NCI-H1092 (cell line): ENCODE data around the gene EXOC3L1.

Source experiments
- DNase-seq: peaks from one replicate; lab custom pipeline; 2025; lab: John Stamatoyannopoulos, UW

The EXOC3L1 gene, protein sequence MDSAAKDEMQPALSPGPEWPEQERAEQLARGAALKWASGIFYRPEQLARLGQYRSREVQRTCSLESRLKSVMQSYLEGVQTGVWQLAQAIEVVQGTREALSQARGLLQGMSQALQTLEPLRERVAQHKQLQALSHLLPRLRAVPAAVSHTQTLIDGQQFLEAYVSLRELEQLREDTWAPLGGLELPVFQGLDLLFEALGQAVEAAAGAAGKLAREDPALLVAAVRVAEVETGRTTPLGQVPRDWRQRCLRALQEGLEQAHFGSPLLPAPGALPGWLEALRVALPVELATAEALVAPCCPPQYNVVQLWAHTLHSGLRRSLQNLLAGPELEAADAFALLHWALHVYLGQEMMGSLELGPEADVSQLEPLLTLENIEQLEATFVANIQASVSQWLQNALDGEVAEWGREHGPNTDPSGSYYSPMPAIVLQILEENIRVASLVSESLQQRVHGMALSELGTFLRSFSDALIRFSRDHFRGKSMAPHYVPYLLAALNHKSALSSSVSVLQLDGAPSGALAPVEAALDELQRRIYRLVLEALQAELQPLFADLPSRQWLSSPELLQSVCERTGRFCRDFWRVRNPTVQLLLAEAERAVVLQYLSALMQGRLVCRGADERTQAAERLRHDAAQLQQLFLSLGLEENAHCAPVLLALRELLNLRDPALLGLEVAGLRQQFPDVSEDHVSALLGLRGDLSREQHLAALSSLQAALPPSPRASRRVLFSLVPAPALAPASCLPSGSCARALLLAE

DNA sequence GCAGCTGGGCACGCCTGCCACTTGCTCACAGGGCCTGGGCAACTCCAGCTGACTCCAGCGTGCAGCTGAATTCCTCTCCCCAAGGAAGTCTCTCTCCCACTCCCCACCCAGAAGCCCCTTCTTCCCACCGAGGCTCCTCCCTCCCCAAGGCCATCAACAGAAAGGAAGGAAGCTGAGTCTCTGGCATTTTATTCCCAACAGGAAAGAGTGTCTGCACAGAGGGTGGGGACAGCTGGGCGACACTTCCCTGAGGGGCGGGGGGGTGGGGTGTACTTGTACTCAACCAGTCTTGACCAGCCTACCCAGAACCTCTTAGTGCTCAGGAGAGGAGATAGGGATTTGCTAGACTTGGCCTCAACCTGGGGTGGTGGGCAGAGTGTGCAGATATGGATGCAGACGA, at the start of gene EXOC3L1:
Gene EXOC3L1, minus strand, starts transcription at position 96 of the 400 bp plus-strand sequence. CDS start 460 bp downstream, outside the sequence.
- no peak for DNase-seq

DNA sequence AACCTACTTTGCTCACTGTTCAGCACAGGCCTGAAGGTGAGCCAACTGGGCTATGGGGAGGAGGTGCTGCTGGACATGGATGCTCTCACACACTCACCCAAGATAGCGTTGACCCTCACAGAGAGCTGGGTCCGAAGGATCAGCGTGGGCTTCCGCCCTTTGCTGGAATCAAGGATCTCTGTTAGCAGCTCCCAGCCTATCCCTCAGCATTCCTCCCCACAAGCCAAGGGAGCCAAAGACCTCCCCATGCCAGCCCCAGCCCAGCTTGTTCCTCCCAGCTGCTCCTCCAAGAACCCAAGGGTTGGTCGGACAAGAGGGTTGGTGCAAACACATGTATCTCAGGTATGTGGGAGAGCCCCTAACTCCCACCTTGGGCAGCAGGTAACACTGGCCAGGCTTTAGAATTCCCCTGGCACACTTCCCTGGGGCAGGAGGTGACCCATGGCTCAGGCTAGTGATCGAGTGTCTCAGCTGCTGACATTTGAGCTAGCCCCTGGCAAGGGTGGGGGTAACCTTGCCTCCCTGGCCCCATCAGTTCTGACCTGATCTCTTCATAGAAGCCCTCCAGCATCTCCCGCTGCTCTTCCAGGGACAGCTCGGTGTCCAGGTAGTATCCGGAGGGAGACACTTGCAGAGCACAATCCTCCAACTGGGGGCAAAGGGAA, 49.0 kb upstream of the EXOC3L1 start:
- DNase-seq: no peak

DNA sequence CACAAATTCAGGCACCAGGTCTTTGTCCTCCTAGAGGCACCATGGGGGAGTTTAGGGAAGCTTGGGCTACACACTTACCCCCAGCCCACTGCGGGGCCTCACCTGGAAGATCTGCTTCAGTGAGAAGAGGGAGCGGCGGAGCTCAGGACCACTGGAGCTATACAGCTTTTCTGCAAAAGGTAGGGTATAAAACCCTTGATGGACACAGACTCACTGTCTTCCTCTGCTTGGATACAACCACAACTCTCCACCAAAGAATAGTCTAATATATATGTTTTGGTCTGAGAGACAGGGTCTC, 48.3 kb upstream of the EXOC3L1 start:
- no peak for DNase-seq

DNA sequence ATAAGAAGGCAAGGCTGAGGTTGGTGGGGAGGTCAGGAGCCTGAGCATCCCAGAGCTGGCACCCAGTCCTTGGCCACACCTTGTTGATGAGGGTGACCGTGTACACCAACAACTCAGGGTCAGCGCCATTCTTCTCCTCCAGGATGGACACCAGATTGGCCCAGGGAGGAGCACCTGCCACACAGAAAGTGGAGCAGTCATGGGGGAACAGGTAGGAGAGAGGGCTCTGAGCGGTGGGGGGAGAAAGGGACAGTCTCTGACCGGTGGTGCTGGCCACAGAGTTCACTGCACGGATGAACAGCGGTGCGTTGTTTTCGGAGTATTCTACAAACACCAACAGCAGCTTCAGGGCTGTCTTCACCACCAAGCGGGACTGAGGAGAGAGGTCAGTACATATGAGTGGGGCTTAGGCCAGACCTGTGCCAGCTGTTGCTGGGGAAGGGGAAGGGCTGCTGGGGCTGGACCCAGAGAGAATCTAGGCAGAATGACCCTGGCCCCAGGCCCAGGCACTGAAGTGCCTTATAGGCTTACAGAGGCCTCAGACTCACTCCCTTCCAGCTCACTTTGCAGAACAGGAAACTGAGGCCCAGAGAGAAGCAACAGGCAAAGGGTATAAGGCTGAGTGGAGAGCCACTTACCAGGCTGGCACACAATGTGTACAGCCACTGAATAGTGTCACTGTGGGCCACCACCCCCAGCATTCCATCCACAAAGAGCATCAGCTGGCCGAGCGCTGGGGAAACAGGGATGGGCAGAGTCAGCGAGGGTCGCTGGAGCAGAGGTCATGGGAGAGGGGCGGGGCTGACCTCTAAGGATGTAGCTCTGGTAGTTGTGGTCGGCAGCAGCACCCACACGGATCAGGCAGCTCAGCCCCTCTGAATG, 47.7 kb upstream of the EXOC3L1 start:
- DNase-seq: no peak

DNA sequence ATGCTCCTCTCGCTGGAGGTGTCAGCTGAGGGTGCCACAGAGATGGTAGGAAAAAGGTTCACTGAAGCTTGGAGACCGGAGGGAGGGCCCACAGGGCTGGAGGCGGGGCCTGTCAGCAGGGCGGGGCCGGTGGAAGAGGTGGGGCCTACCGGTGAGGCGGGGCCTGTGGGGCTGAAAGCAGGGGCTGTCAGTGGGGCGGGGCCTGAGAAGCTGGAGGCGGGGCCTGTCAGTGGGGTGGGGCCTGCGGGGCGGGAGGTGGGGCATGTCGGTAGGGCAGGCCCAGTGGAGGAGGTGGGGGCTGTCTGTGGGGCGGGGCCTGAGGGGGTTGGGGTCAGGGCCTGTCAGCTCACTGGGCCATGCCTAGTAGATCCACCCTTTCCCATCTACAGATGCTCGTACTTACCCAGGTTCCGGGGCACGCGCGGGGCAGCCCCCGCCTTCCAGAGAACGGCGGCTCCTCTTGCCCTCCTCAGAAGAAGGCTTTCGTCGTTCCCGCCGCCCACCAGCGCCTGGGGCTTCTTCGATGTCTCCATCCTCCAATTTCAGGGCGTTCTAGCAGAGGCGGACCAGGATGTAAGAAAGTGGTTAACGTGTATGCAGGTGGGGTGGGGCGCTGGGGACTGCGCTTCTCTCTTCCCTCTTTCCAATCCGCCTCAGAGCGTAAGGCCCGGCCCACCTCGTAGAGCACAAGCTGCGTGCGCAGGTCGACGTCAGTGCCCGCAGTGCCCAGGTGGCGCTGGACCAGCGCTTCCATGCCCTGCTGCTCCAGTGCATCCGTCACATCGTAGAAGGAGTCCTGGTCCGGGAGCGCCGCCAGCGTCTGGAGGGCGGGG, 46.8 kb upstream of the EXOC3L1 start:
- DNase-seq: no peak

DNA sequence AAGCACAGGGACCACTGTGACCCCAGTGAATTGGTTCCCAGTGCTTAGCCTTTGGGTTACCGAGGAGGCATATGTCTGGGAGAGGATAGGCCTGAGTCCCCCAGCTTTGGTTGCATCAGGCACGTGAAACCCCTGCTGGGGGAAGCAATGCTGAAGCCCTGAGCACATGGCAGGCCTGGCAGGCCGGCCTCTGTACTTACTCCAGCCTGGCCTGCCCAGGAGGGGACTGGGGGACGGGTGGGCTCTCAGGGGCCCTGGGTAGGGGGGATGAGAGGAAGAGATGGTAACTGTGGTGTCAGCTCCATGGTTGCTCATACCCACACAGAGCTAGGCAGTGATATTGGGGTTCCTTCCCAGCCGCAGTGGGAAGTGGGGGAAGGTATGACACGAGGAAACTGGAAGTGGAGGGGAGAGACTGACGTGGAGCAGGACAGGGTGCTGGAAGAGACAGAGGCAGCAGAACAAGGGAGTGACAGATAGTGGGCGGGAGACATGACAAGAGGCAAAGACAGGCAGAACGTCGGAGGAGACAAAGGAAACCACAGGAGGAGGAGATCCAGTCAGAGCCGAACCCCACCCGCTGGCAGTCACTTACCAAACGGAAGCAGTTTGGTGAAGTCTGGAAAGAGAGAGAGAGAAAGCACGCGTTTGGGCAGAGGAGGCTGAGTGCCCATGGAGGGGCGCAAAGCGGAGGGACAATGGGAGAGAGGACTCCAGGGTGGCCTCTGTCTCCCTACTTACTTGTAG, 46.1 kb upstream of the EXOC3L1 start:
- no peak for DNase-seq

DNA sequence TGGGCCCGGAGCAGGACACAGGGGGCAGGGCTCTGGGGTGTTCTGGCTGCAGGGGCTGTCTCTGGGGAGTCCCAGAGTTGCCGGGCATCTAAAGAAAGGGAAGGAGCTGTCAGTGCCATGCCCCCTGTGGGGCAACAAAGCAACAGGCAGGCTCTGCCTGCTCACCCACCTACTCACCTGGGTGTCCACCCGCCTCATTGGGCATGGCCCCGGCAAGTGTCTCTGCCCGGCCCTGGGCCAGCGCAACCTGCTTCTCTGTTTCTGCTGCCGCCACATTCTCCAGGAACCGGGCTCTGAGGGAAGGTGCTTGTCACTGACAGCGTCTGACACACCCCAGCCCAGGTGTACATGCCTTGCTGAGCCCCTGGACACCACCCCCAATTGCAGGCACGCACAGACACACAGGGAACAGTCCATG, 44.3 kb upstream of the EXOC3L1 start:
- DNase-seq: no peak

DNA sequence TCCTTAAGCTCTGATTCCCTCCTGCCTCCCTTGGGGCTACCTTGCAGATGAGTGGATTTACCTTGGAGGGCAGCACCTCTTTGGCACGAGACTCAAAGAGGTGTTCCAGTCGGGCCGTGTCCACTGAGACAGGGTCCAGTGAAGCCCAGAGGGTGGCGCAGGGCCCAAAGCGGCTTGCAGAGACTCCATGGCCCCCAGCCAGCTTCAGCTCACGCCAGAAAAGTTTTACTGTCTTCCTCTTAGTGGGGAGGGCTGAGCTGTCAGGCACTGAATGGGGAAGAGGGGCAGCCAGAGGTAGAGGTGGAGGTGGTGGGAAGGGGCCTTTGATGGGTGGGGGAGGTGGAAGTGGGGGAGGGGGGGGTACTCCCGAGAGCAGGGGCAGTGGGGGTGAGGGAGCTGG, 43.7 kb upstream of the EXOC3L1 start:
- DNase-seq: no peak

DNA sequence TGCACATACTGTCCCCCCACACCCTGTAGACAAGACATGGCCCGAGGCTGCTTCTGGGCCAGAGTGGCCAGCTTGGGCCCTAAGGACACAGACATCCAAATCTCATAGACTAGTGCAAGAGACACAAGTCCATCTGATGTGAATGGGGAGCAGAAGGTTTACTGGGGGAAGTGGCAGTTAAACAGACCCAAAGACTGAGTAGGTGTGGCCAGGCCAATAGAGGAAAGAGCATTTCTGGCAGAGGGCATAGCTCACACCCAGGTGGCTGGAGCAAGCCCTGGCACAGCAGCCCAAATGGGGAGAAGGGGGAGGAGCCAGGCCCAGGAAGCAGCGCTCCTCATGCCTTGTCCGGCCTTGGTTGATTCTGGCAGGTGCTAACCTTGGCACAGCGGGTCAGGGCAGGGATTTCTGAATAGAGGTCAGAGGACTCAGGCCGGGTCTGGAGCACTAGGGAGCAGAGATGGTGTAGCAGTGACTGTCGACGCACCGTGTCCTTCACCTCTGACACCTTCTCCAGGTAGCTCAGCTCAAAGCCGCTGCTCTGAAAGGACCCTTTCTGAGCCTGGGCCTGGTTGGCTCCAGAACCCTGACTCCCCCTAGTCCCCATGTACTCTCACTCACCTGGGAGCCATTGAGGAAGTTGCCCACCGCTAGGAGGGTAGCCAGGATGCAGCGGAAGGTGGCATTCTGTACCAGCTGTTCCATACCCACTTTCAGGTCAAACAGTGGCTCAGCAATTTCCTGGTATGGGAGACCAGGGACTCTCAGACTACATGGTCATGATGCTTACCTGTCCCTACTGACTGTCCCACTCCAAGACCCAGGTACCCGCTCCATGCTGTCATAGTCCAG, 41.1 kb upstream of the EXOC3L1 start:
- no peak for DNase-seq

DNA sequence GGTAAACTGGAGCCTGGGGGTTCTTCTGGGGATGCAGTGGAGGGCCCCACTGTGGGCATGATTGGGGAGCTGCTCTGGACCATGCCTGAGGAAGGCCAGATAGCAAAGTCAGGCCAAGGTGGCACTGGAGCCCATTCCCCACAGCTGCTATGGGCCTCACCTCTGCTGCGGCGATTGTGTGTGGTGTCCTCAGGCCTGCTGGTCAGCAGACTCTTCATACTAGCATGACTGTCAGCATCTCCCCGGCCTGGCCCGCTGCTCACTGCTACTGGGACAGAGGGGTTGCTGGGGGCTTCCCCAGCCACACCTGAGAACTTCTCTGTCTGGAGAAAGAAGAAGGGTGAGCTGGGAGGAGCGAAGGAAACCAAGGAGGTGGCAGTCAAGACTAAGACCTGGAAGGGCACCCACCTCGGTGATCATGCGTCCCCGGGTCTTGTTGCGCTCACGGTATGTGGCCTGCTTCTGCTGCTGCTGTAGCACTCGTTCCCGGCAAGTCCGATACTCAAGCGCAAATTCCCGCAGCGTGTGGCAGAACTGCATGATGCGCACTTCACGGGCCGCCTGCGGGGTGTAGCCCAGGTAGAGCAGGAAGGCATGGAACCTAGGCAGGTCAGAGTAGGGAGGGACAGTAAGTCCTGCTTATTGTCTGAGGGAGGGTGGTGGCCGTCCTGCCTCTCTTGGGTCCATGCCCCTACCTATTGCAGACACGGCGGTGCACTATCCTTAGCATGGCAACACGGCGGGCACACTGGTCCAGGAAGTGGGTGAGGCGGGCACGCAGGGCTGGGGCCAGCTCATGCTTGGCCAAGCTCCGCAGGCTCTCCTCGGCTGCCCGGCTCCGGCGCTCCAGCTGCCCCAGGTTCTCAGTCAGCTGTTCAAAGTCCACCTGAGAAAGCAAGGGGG, 40.2 kb upstream of the EXOC3L1 start:
- DNase-seq: no peak

DNA sequence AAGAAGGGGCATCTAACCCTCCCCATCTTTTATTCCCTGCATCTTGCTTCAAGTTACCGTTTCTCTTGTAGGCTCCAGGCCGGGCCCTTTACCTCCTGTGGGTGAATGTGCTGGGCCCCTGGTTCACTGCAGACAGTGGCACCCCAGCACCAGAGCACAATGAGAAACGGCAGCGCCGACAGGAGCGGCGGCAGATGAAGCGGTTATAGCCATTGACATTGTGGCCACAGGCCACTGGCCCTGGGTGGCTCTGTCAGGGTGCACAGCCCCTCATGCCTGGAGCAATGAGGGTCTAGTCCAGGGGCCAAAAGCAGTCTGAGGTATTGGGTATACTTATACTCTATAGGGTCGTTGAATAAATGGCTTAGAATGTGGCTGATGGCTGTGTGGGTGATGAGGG, 39.0 kb upstream of the EXOC3L1 start:
- DNase-seq: no peak

DNA sequence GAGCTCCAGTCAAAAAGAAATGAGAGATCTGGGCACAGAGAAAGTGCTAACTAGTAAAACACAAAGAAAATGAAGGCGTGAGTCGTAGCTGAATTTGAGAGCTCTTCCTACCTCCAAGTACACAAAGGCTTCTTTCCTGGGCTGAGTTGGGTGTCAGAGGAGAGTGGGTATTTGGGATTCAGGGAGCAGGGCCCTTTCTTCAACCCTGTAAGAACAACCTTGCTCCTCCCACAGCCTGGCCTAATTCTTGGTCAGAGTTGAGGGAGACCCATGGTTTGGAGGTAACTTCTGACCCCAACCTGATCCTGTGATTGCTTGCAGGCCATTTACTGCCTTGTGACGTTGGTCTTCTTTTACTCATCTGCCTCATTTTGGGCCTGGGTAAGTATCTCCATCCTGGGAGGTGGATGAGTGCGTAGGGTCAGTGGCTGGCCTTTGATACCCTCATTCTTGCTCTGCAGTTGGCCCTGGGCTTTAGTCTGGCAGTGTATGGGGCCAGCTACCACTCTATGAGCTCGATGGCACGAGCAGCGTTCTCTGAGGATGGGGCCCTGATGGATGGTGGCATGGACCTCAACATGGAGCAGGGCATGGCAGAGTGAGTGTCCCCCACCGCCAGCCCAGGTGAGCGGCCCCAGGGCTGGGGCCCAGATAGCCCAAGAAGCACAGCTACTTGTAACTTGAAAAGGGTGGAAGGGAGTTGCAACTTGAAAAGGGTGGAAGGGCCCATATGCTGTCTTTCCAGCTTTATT, 38.3 kb upstream of the EXOC3L1 start:
- DNase-seq: no peak

DNA sequence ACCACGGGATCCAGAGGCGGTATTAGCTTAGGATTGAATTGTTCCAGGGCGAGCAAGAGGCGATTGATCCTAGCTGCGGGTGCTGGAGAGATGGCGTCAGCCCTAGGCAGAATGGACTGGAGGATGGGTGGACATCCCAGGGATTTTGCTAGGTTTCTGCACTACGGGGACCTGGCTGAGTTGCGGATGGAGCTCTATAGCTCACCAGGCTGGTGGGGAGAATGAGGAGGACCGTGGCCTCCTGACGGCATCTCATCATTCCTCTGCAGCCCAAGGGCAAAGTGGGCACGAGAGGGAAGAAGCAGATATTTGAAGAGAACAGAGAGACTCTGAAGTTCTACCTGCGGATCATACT, 37.6 kb upstream of the EXOC3L1 start:
- DNase-seq: no peak

DNA sequence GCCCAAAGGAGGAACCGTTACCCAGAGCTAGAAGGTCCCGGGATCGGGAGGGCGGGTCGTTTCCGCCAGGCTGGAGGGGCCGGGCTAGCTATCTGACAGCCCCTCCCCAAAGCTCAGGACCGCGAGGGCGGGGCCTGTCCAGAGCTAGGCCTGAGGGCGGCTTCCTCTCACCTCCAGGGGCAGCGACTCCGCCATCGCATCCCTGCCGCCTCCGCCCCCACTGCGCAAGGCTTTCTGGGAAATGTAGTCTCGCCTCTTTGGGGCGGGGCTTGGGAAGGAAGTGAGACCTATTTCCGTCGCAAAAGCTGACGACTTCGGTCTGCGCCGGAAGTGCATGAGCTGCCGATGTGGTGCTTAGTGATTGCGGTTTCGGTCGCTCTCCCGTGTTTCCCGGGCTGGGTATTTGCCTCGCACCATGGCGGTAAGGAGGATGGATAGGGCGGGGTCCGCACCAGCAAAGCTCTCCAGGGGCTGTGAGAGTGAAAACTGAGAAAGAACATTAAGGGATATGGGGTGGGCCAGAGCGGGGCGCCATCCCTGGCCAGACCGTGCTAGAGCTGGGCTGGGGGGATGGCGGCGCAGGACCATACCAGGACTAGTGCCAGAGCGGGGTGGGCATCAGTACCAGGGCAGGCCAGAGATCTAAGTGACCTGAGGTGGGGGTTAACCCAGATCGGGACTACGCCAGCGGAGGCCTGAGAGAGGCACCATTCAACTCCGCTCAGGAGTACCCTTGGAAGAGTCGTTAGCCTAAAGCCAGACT, 37.0 kb upstream of the EXOC3L1 start, which contains the start of gene TMEM208:
Gene TMEM208, plus strand, starts transcription at position 327 of the 763 bp plus-strand sequence. Its CDS starts 89 bp downstream, at position 416.
- DNase-seq: peak; percentile 98

DNA sequence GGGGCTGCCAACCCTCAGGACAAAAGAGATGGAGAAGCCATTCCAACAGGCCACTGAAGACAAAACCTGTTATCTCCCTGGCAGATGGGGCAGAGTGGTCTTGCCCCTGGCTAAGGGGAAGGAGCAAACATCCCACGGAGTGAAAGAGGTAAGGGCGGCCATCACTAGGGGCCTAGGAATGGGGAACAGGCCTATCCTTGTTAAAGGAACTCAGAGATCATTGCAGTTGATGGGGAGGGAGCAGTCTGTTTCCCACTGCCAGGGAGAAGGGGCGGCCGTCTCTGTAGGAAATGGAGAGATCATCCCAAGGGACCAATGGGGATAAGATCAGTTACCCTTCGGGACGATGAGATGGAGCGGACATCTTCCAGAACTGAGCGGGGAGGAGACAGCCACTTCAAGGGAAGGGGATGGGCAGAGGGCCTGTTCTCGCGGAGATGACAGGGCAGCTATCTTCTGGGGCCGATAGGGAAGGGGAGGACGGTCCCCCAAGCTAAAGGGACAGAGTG, 36.4 kb upstream of the EXOC3L1 start:
- DNase-seq: no peak

DNA sequence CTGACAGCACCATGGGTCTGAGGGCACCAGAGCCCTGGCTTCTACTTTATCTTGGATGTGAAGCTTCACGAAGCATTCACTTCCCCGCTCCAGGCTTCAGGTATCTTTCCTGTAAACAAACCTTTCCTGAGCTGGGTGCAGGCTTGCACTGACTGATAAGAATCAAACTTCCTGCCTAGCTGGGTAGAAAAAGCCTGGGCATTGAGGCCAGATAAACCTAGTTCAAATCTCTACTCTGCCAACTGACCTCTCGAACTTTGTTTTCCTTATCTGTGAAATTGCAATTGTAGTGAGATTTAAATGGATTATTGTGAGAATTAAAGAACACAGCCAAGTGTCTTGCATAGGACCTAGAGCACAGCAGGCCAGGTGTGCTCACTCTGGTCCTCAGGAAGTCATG, 34.1 kb upstream of the EXOC3L1 start:
- DNase-seq: no peak
